GM19025 (cell line): Measurements from ENCODE around the gene MYLIP.

ENCODE experiments used
- ATAC-seq: cut with Tn5 transposase; IDR thresholded peaks from one replicate; pipeline ENCODE4 v1.9.1; 2021; ENCODE audit warnings: mild to moderate bottlenecking, low read depth, moderate library complexity; ENCODE audit not compliant: unreplicated experiment

Gene MYLIP

DNA sequence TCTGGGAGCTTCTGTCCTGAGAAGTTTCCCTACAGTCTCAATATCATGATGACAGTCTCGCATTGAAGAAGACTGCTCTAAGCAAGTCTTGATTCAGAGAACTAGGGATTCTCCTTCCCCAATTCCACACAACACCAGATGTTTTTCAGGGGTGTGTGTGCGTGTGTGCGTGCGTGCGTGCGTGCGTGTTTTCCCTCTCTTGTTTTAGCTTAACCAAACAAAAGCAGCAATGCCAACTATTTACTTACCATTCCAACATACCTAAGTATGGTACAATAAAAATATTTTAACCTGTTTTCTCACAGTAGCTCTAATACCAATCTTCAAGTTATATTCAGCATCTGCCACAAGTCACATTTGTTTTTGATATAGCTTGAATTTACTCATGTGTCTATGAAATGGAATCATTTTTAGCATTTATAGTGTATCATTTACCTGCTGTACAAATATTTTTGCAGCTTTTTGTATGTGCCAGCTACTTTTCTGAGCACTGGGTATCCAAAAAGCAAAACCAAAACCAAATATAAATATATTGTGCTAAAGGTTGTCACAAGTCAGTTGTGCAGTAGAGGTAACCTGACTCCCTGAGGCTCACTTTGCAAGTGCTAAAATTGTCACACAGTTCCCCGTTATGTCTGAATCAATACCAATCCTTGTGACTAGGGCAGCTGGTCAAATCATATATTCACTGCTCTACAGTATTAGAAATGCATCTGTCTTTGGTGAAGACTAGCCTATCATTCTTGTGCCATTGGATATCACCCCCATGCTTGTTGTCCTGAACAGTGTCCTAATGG lies 21.7 kb upstream of the MYLIP start:
- no peak for ATAC-seq

DNA sequence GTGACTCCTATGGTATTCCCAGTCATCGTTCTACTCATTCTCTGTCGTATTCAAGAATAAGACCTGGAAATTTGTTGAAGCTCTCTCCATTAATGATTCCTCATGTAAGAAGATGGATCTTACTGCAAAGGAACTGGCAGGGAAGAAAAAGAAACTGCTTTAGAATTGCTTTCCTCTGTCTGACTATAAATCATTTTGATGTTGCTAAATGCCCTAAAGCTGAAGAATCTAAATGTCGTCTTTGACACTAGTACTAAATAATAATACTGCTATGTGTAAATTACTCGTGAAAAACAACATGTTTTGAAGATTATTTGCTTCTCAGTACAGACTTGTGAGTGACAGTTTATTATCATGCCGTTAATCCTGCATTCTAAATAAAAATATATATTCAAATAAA lies 20.5 kb upstream of the MYLIP start:
- ATAC-seq, result no peak

DNA sequence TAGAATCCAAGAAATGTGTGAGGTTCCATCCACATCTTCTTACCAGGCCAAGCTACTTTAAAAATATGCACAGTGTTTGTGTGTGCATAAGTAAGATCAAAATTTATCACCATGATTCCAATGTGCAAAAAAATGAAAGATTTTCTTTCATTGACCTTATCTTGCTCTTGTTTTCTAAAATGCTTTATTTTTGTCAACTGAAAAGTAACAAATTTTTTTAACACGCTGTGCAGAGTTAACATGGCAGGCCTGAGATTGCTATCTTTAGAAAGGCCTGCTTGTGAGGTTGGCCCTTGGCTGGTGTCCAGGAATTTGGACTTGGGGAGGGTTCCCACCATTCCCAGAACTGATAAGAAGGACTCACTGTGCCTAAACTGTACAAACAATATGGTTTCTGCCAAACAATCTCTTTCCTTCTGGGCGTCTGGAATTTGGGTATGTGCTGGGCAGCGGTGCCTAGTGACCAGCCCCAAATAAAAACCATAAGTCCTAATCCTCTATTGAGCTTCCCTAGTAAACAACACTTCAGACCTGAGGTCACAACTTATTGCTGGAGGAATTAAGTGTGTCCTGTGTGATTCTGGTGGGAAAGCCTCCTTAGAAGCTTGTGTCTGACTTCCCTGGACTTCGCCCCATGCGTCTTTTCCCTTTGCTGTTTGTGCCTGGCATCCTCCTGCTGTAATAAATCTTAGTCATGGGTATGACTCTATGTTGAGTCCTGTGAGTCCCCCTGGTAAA lies 19.8 kb upstream of the MYLIP start:
- no peak for ATAC-seq

GRCh38 chr6:16109659-16110305 lies 19.1 kb upstream of the MYLIP start:
- ATAC-seq, result no peak

DNA sequence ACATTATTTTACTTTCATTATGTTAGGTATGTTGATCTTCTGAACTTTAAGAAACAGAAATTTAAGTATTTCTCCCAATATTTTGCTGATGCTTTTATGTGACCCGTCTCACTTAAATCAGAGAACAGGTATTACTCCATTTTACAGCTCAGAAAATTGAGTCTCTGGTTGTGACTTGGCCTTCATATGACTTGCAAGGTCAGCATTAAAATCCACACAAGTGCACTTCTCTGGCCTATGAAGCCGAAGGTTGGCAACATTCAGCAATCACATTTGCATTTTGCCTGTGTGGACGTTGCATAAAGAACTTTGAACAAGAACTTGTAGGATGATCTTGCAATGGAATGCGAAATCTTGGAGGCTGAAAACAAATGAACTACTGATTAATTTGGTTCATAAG lies 10.1 kb upstream of the MYLIP start:
- ATAC-seq, result no peak

GRCh38 chr6:16121339-16121738 lies 7.5 kb upstream of the MYLIP start:
- ATAC-seq, result no peak

DNA sequence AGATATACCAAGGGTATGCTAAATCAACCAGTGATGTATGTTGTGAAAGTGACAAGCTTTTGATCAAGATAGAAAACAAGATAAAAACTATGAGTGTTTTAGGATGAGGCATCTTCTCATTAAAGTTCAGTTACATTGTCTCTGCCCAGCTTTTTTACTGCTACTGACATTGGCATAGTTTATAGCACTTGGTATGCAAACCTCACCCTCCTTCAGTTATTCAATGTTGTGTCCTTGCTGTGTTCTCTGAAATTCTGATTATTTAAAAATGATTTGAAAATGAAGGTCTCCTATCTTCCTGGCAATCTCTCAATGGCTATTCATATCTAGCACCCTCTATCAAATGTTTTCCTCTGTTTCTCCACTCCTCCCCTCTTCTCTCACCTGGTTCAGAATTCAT lies 6.7 kb upstream of the MYLIP start:
- ATAC-seq, result no peak

GRCh38 chr6:16124198-16125180 lies 4.4 kb upstream of the MYLIP start:
- ATAC-seq, result no peak

- no peak for ATAC-seq
Observed at GRCh38 chr6:16126056-16126455, 2.8 kb upstream of the MYLIP start.

- ATAC-seq, result no peak
Observed at GRCh38 chr6:16126861-16127260, 2.0 kb upstream of the MYLIP start.

DNA sequence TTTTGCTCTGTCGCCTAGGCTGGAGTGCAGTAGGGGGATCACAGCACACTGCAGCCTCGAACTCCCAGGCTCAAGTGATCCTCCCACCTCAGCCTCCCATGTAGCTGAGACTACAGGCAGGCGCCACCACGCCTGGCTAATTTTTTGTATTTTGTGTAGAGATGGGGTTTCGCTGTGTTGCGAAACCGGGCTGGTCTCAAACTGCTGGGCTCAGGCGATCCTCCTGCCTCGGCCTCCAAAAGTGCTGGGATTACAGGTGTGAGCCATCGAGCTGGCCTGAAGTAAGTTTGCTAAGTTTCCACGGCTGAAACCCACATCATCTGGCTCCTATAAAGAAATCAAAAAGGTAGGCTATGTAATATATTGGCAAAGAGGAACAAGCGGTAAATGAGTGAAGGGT lies 1.4 kb upstream of the MYLIP start:
- no peak for ATAC-seq

GRCh38 chr6:16129623-16130401 lies 926 bp downstream of the MYLIP start:
- ATAC-seq, result no peak

GRCh38 chr6:16130437-16130891 lies 1.6 kb downstream of the MYLIP start:
- no peak for ATAC-seq

DNA sequence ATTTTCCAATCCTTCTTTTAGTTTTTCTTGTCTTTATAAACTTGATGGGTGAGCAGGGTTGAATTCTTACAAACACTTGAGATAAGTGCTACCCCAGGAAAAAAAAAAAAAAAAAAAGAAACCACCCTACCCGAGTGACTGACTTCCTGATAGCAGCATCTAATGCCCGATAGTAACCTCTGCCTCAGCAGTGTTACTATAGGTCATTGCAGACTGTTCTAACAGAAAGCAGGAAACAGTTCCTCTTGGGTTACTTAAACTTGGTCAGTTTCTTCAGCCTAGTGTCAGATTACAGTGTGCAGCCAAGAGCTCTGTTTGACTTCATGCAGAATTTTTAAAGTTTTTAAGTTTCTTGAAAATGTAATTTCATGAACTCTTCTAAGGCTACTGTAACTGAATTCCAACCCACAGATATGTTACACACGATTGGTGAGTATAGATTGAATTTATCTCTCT lies 2.1 kb downstream of the MYLIP start:
- peak; percentile 45 for ATAC-seq

- ATAC-seq, result no peak
Observed at GRCh38 chr6:16132909-16133308, 4.0 kb downstream of the MYLIP start.

DNA sequence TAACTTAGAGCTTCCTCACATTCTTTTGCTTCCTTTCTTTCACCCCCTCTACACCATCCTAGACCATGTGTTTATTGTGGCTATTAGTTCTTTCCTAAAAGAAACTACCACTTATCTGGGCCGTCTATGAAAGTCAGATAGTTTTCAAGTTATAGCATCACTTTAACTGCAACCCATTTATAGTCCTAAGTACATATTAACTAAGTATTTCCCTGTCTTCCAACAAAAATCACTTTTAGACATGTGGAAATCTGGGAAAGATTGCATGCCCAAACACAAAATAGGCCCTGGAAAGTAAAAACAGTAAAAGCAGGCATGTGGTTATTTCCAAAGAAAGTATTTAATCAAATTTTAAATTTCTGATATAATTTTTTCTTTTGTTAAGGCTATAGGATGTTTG lies 5.5 kb downstream of the MYLIP start:
- no peak for ATAC-seq

GRCh38 chr6:16135066-16135465 lies 6.2 kb downstream of the MYLIP start:
- ATAC-seq, result no peak

- ATAC-seq, result no peak
Observed at GRCh38 chr6:16136091-16136490, 7.2 kb downstream of the MYLIP start.
